Erythroblast (primary cell): ENCODE data around the gene NQO2.

ENCODE experiments used
- GATA1 ChIP-seq: IDR thresholded peaks from 2 replicates; pipeline ENCODE4 v1.6.1; 2011; ENCODE audit warnings: low read depth, mild to moderate bottlenecking, control low read depth, low read length, moderate library complexity
- POLR2A ChIP-seq: IDR thresholded peaks from 2 replicates; pipeline ENCODE4 v1.6.1; 2011; ENCODE audit warnings: mild to moderate bottlenecking, low read length

DNA sequence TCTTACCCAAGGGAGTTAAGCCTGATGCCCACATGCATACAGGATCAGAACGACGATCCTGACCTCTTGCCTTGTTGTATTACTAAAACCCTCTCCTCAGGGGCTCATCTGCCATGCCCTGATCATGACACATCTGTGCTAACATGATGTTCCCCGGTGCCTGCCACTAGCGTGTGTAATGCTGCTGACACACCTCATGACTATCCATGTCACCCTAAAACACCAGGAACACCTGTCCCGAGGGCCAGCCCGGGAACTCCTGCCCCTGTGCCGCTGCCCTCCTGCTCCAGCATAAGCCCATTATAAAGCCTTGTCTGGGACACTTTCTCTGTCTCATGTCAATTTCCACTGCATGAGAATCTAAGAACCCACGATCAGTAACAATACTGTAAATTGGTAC, 35.9 kb upstream of the NQO2 start:
- TF ChIP-seq POLR2A, result no peak
- TF ChIP-seq GATA1, result no peak
